MM.1S (cell line): ENCODE results near the gene KRTDAP.

Source experiments
- DNase-seq: peaks from one replicate; pipeline ENCODE4 v3.0.0-alpha.2; 2015
- H2AFZ ChIP-seq: fragments of 300-600 bp; sonication (generic); 2 replicates; pipeline ENCODE4 v1.6.0; 2016; ENCODE audit warnings: antibody characterized with exemption, low read length
- H3F3A ChIP-seq: fragments of 300-600 bp; sonication (generic); 2 replicates; pipeline ENCODE4 v1.6.1; 2016; ENCODE audit warnings: mild to moderate bottlenecking, antibody characterized with exemption, low read length, moderate library complexity, mixed read lengths; ENCODE audit not compliant: insufficient read depth
- H3K27ac ChIP-seq: fragments of 300-600 bp; sonication (generic); 2 replicates; pipeline ENCODE4 v1.5.1; 2016; ENCODE audit warnings: mild to moderate bottlenecking, low read length
- H3K27me3 ChIP-seq: fragments of 300-600 bp; sonication (generic); replicated peaks from 2 replicates; pipeline ENCODE4 v1.6.0; 2016; ENCODE audit warnings: low read length; ENCODE audit not compliant: insufficient read depth
- H3K36me3 ChIP-seq: fragments of 300-600 bp; sonication (generic); replicated peaks from 2 replicates; pipeline ENCODE4 v1.6.1; 2016; ENCODE audit warnings: mild to moderate bottlenecking, low read length, mixed read lengths; ENCODE audit not compliant: insufficient read depth
- H3K4me1 ChIP-seq: fragments of 300-600 bp; sonication (generic); 2 replicates; pipeline ENCODE4 v1.6.1; 2016; ENCODE audit warnings: low read length, mixed read lengths
- H3K4me2 ChIP-seq: fragments of 300-600 bp; sonication (generic); 2 replicates; pipeline ENCODE4 v1.6.0; 2016; ENCODE audit warnings: low read depth, low read length
- H3K4me3 ChIP-seq: fragments of 300-600 bp; sonication (generic); 2 replicates; pipeline ENCODE4 v1.5.1; 2016; ENCODE audit warnings: low read length, mixed read lengths
- H3K79me2 ChIP-seq: fragments of 300-600 bp; sonication (generic); 2 replicates; pipeline ENCODE4 v1.6.1; 2016; ENCODE audit warnings: mixed run types, low read length, mixed read lengths
- H3K9ac ChIP-seq: fragments of 300-600 bp; sonication (generic); 2 replicates; pipeline ENCODE4 v1.6.1; 2016; ENCODE audit warnings: low read length, mixed read lengths
- H3K9me2 ChIP-seq: fragments of 300-600 bp; sonication (generic); replicated peaks from 2 replicates; pipeline ENCODE4 v1.6.1; 2016; ENCODE audit warnings: mild to moderate bottlenecking, low read length, mixed read lengths; ENCODE audit not compliant: insufficient read depth
- H3K9me3 ChIP-seq: fragments of 300-600 bp; sonication (generic); replicated peaks from 2 replicates; pipeline ENCODE4 v1.6.1; 2016; ENCODE audit warnings: mild to moderate bottlenecking, low read length, mixed read lengths; ENCODE audit not compliant: insufficient read depth
- H4K20me1 ChIP-seq: fragments of 300-600 bp; sonication (generic); 2 replicates; pipeline ENCODE4 v1.6.1; 2016; ENCODE audit warnings: mild to moderate bottlenecking, low read length, moderate library complexity, mixed read lengths; ENCODE audit not compliant: insufficient read depth
- CTCF ChIP-seq: fragments of 300-600 bp; sonication (generic); IDR thresholded peaks from 2 replicates; pipeline ENCODE4 v1.5.1; 2016; ENCODE audit warnings: antibody characterized with exemption, low read length, mixed read lengths
- EZH2 ChIP-seq: fragments of 300-600 bp; sonication (generic); optimal IDR thresholded peaks from 2 replicates; pipeline ENCODE3; 2017; ENCODE audit warnings: low read depth, mild to moderate bottlenecking, antibody characterized with exemption, low read length, mixed read lengths
- EZH2phosphoT487 ChIP-seq: fragments of 300-600 bp; sonication (generic); IDR thresholded peaks from 2 replicates; pipeline ENCODE4 v1.6.1; 2018; ENCODE audit warnings: antibody characterized with exemption, low read length

The KRTDAP gene

GRCh38 chr19:35495107-35496064 lies 5.1 kb upstream of the KRTDAP start:
- Histone ChIP-seq H3K4me3 (peak overlapping the region; percentile 28; the same call in 1 of the 2 replicates), H3K27ac (no peak overlapping the region), H3K9ac (no peak overlapping the region), H2AFZ (no peak overlapping the region), H3K79me2 (no peaks in the 10 kb centered on the region), H3K9me3 (no peaks in the 10 kb centered on the region), H3K36me3 (no peaks in the 10 kb centered on the region), H3K9me2 (no peaks in the 10 kb centered on the region), H3K4me2 (peak overlapping the region; percentile 73), H3K4me1 (0 out of 2 replicates have a peak, but pooled peaks cover 3% of the 10 kb centered on the region), H3F3A (no peaks in the 10 kb centered on the region), H4K20me1 (no peaks in the 10 kb centered on the region), H3K27me3 (peaks cover 91% of the 10 kb centered on the region)
- TF ChIP-seq EZH2phosphoT487 = no peak
- peak; percentile 93 for TF ChIP-seq CTCF
- peak; percentile 48 for DNase-seq

- no peak overlapping the region for H3K4me3 ChIP-seq
- H3K9me2 ChIP-seq = no peaks in the 10 kb centered on the region
- TF ChIP-seq EZH2phosphoT487 (no peak), CTCF (no peak), EZH2 (no peak)
- DNase-seq = no peak
- H3K27me3 ChIP-seq = peaks cover 91% of the 10 kb centered on the region
- H3K9me3 ChIP-seq = no peaks in the 10 kb centered on the region
- H2AFZ ChIP-seq = no peak overlapping the region
- no peaks in the 10 kb centered on the region for H3F3A ChIP-seq
- no peaks in the 10 kb centered on the region for H3K36me3 ChIP-seq
- no peaks in the 10 kb centered on the region for H3K79me2 ChIP-seq
- H4K20me1 ChIP-seq = no peaks in the 10 kb centered on the region
- no peak overlapping the region for H3K27ac ChIP-seq
- H3K9ac ChIP-seq = no peak overlapping the region
- H3K4me1 ChIP-seq = 0 out of 2 replicates have a peak, but pooled peaks cover 3% of the 10 kb centered on the region
- no peak overlapping the region for H3K4me2 ChIP-seq
Observed at GRCh38 chr19:35493971-35494370, 3.7 kb upstream of the KRTDAP start.

- H2AFZ ChIP-seq = no peak overlapping the region
- no peak overlapping the region for H3K27ac ChIP-seq
- H4K20me1 ChIP-seq = no peaks in the 10 kb centered on the region
- H3K36me3 ChIP-seq = no peaks in the 10 kb centered on the region
- no peak overlapping the region for H3K4me3 ChIP-seq
- no peaks in the 10 kb centered on the region for H3F3A ChIP-seq
- H3K9me3 ChIP-seq = no peaks in the 10 kb centered on the region
- no peaks in the 10 kb centered on the region for H3K79me2 ChIP-seq
- H3K4me2 ChIP-seq = no peak overlapping the region
- 0 out of 2 replicates have a peak, but pooled peaks cover 3% of the 10 kb centered on the region for H3K4me1 ChIP-seq
- no peak overlapping the region for H3K9ac ChIP-seq
- no peak for DNase-seq
- no peaks in the 10 kb centered on the region for H3K9me2 ChIP-seq
- TF ChIP-seq EZH2phosphoT487 (no peak), CTCF (no peak), EZH2 (no peak)
- H3K27me3 ChIP-seq = peaks cover 91% of the 10 kb centered on the region
Observed at GRCh38 chr19:35491836-35492360, 1.6 kb upstream of the KRTDAP start.
